DMS 273 (cell line): ENCODE results near the gene AHNAK.

Experiments used
- DNase-seq: peaks from one replicate; lab custom pipeline; 2025; ENCODE audit not compliant: unreplicated experiment; lab: John Stamatoyannopoulos, UW

Gene AHNAK

GRCh38 chr11:62406034-62406433 lies 140.6 kb downstream of the AHNAK start:
- DNase-seq = peak; percentile 12

GRCh38 chr11:62404901-62405300 lies 141.7 kb downstream of the AHNAK start:
- no peak for DNase-seq

- DNase-seq = no peak
Measured at GRCh38 chr11:62404435-62404834, 142.2 kb downstream of the AHNAK start.

- no peak for DNase-seq
Measured at GRCh38 chr11:62402960-62403730, 143.5 kb downstream of the AHNAK start.

- DNase-seq = no peak
Measured at GRCh38 chr11:62402226-62402959, 144.2 kb downstream of the AHNAK start.

- no peak for DNase-seq
Measured at GRCh38 chr11:62401811-62402210, 144.8 kb downstream of the AHNAK start.

- DNase-seq = no peak
Measured at GRCh38 chr11:62401356-62401755, 145.2 kb downstream of the AHNAK start.

- peak; percentile 70 for DNase-seq
Measured at GRCh38 chr11:62400760-62401159, 145.8 kb downstream of the AHNAK start.

- DNase-seq = no peak
Measured at GRCh38 chr11:62400281-62400680, 146.3 kb downstream of the AHNAK start.

- no peak for DNase-seq
Measured at GRCh38 chr11:62399878-62400266, 146.7 kb downstream of the AHNAK start.

- DNase-seq = no peak
Measured at GRCh38 chr11:62399172-62399877, 147.3 kb downstream of the AHNAK start.

- DNase-seq = peak; percentile 9
Measured at GRCh38 chr11:62398011-62398994, 148.3 kb downstream of the AHNAK start.

- no peak for DNase-seq
Measured at GRCh38 chr11:62395885-62396551, 150.6 kb downstream of the AHNAK start.

- peak; percentile 84 for DNase-seq
Measured at GRCh38 chr11:62394825-62395538, 151.6 kb downstream of the AHNAK start.

- no peak for DNase-seq
Measured at GRCh38 chr11:62393735-62394134, 152.9 kb downstream of the AHNAK start.

GRCh38 chr11:62393061-62393611 lies 153.5 kb downstream of the AHNAK start:
- peak; percentile 35 for DNase-seq

GRCh38 chr11:62392506-62392905 lies 154.1 kb downstream of the AHNAK start:
- no peak for DNase-seq

GRCh38 chr11:62391642-62392425 lies 154.8 kb downstream of the AHNAK start:
- DNase-seq = no peak
